Adrenal gland (tissue), 12 donors: ENCODE measurements around the gene INSM1. TPM values are rescaled to one million over a fixed set of nuclear protein-coding genes. Genes with fewer than 3 reads are reported as not detected.

Experiments used
- DNase-seq, 7 donors: peaks; one replicate each; pipeline ENCODE4 v3.0.0-alpha.2; 2019 to 2020
- H3K27ac ChIP-seq, 5 donors: fragments of 200-600 bp; sonication (generic) in 4 of 5; 1 replicate in 3 of 5; 2 replicates in 2 of 5; pipeline versions ENCODE4 v1.5.1 to v1.8.0; 2016 to 2020; ENCODE audit warnings: mild to moderate bottlenecking in 1 of 5
- H3K27me3 ChIP-seq: fragments of 200-600 bp; 2 replicates; pipeline ENCODE4 v1.8.0; 2021
- H3K36me3 ChIP-seq, 2 donors: fragments of 200-600 bp; replicated peaks in 1 of 2; 1 replicate in 1 of 2; 2 replicates in 1 of 2; pipeline versions ENCODE4 v1.5.1 to v1.8.0; 2018 to 2022
- H3K4me1 ChIP-seq, 2 donors: fragments of 200-600 bp; replicated peaks in 1 of 2; 1 replicate in 1 of 2; 2 replicates in 1 of 2; pipeline versions ENCODE4 v1.5.1 to v1.8.0; 2018 to 2021
- H3K4me3 ChIP-seq, 4 donors: fragments of 200-600 bp; sonication (generic) in 3 of 4; one replicate each; pipeline ENCODE4 v1.5.1; 2016 to 2018
- H3K9me3 ChIP-seq, 3 donors: fragments of 200-600 bp; sonication (generic) in 1 of 3; replicated peaks in 1 of 3; 1 replicate in 2 of 3; 2 replicates in 1 of 3; pipeline versions ENCODE4 v1.5.1 to v1.8.0; 2016 to 2021
- POLR2A ChIP-seq, 2 donors: fragments of 450-650 bp; IDR thresholded peaks; one replicate each; pipeline ENCODE4 v1.6.1; 2017; ENCODE audit warnings: antibody characterized with exemption in 2 of 2, mild to moderate bottlenecking in 2 of 2, moderate library complexity in 1 of 2
- WGBS, 4 donors: extraction: QIAGEN DNeasy Blood & Tissue Kit in 2 of 4; methylation state at CpG; one replicate each; pipeline versions ENCODE4 v1.1.5 to v1.1.7; 2013 to 2017; 5-methylcytosine and 5-hydroxymethylcytosine counted together
- intact Hi-C, 2 donors: fragments of 100-400 bp; cut with DNase I; formaldehyde crosslinking; loops; one replicate each; pipeline versions ENCODE4 v1.14.1 to v1.15.0; 2022 to 2023
- polyA plus RNA-seq, 3 donors: library from polyadenylated mRNA; stranded (reverse); fragments of 200-250 nt in 2 of 3; fragments of 350-450 nt in 1 of 3; fragmentation: Illumina TruSeq in 1 of 3; extraction: RNeasy Lipid Tissue Mini Kit (QIAGEN cat#74804) in 1 of 3; gene quantifications; one replicate each; pipeline ENCODE4 v1.2.3, GENCODE V29; 2013 to 2014
- total RNA-seq, 9 donors: library from RNA; depleted of rRNA in 4 of 9; stranded (reverse); fragments of >200 nt in 4 of 9; fragments of 120-200 nt in 1 of 9; fragmentation: NEBNext Ultra II Directional in 1 of 9; extraction: Animal tissue kit (Norgen Biotek cat#: 25700) in 1 of 9; gene quantifications; one replicate each; pipeline versions ENCODE4 v1.1.0 to v1.2.4, GENCODE V29; 2013 to 2023
- TF ChIP-seq, protein P1 (sequence below), 6 experiments: fragments of 450-650 bp in 4 of 6; fragments of 200-600 bp in 2 of 6; sonication (generic) in 1 of 6; IDR thresholded peaks; 1 replicate in 5 of 6; 2 replicates in 1 of 6; pipeline versions ENCODE4 v1.5.1 to v1.8.0; 2016 to 2021; ENCODE audit warnings: antibody characterized with exemption in 6 of 6, mild to moderate bottlenecking in 2 of 6, moderate library complexity in 1 of 6
- donor health status: healthy with polysubstance abuse.
- donor health status: Bipolar disorder and iron deficiency.
- donor health status: DM: yes; HTN: yes; CAD: no.
- donor health status: DM: no; HTN: no; CAD: no.
- donor health status: DM: no; HTN: no; CAD: no.
- donor health status: DM: yes; HTN: yes; CAD: no.

Gene INSM1
- total and polyA plus RNA-seq, 12 donors: 0.10 to 20.0 (median 7.7) TPM; not detected in 3

DNA sequence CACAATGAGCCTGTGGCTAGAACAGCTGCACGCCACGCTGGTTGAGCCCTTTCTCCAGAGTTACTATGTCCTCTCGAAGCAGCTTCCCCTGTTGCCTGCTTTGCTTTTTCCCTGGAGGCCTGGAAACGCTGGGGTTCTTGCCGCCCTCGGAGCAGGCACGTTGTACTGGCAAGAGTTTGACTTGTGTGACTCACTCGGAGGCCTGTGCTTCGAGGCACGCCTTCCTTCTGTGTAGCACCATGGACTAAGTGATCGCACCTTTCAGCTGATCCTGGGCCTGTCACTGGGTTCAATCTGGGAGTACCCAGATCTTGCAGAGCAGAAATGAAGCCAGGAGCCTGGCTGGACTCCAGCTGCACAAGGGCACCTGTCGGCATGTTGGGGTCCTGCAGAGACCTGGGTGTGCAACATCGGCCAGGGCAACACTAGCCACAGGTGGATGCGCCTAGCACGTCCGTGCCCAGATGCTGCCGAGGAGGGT, 5.2 kb downstream of the INSM1 start:
- intact Hi-C loops: no loop called here
- Histone ChIP-seq H3K27me3 (peaks cover 45% of the 10 kb centered on the region), H3K4me3 (no peak overlapping the region), H3K9me3 (no peaks in the 10 kb centered on the region), H3K36me3 (no peaks in the 10 kb centered on the region), H3K4me1 (no peaks in the 10 kb centered on the region), H3K27ac (no peak overlapping the region)
- no peak for TF ChIP-seq POLR2A (IDR thresholded peaks at IDR 0.05)
- TF ChIP-seq, protein P1, sequence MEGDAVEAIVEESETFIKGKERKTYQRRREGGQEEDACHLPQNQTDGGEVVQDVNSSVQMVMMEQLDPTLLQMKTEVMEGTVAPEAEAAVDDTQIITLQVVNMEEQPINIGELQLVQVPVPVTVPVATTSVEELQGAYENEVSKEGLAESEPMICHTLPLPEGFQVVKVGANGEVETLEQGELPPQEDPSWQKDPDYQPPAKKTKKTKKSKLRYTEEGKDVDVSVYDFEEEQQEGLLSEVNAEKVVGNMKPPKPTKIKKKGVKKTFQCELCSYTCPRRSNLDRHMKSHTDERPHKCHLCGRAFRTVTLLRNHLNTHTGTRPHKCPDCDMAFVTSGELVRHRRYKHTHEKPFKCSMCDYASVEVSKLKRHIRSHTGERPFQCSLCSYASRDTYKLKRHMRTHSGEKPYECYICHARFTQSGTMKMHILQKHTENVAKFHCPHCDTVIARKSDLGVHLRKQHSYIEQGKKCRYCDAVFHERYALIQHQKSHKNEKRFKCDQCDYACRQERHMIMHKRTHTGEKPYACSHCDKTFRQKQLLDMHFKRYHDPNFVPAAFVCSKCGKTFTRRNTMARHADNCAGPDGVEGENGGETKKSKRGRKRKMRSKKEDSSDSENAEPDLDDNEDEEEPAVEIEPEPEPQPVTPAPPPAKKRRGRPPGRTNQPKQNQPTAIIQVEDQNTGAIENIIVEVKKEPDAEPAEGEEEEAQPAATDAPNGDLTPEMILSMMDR (IDR thresholded peaks at IDR 0.05): no peak
- WGBS, 4 donors: 44 to 54% (median 50%) methylated on average over 15 to 17 of the region's 17 CpGs
- peak in 1 of 7 donors; percentile 70 for DNase-seq

DNA sequence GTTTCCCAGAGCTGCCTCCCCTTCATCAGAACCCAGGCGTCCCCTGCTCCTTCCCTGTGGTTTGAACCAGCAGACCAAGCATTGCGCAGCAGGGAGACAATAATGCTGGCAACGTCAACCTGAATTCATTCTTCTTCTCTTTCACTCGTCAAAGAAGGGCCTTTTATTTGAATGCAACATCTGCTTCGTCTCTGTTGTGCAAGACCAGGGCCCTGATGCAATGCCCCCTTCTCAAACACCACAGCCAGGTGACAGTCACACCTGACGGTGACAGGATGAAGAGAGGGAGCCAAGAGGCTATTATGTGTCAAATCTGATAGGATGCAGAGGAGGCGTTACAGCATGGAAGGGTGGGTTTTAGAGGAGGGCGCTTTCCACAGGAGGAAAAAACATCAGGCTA, 8.0 kb downstream of the INSM1 start:
- peaks cover 26% of the 10 kb centered on the region for H3K27me3 ChIP-seq
- intact Hi-C loops: no loop called here
- H3K4me1 ChIP-seq: no peaks in the 10 kb centered on the region
- no peaks in the 10 kb centered on the region for H3K36me3 ChIP-seq
- no peak overlapping the region for H3K27ac ChIP-seq
- no peak for DNase-seq
- H3K9me3 ChIP-seq: no peaks in the 10 kb centered on the region
- no peak overlapping the region for H3K4me3 ChIP-seq
- no peak for TF ChIP-seq POLR2A (IDR thresholded peaks at IDR 0.05)
- TF ChIP-seq, protein P1 (IDR thresholded peaks at IDR 0.05): no peak
- 44 to 50% (median 45%) methylated on average over 8 of the region's 8 CpGs for WGBS, 4 donors

DNA sequence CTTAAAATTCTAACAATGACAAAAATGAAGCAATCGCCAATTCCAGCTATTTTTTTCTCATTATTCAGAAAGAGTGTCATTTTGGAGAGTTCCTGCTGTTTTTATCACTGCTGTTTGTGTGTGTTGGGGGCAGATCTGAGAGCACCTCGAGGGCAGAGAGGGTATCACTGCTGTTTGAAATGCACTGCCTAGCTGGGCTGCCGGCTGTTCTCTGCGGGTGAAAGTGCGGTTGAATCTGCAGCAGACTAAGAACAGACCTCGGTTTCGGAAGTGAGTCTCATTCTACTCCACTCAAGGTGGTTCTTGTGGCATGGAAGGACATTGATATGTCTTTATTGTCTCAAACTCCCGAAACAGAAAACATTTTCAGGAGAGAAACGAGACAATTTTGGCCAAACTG, 18.3 kb downstream of the INSM1 start:
- no peaks in the 10 kb centered on the region for H3K9me3 ChIP-seq
- TF ChIP-seq, protein P1 (IDR thresholded peaks at IDR 0.05): no peak
- no peak for TF ChIP-seq POLR2A (IDR thresholded peaks at IDR 0.05)
- intact Hi-C loops: no loop called here
- H3K27ac ChIP-seq: no peak overlapping the region
- no peak for DNase-seq
- no peaks in the 10 kb centered on the region for H3K36me3 ChIP-seq
- peaks cover under 1% of the 10 kb centered on the region for H3K27me3 ChIP-seq
- 64 to 77% (median 71%) methylated on average over 9 of the region's 9 CpGs for WGBS, 4 donors
- H3K4me3 ChIP-seq: no peak overlapping the region
- no peaks in the 10 kb centered on the region for H3K4me1 ChIP-seq

DNA sequence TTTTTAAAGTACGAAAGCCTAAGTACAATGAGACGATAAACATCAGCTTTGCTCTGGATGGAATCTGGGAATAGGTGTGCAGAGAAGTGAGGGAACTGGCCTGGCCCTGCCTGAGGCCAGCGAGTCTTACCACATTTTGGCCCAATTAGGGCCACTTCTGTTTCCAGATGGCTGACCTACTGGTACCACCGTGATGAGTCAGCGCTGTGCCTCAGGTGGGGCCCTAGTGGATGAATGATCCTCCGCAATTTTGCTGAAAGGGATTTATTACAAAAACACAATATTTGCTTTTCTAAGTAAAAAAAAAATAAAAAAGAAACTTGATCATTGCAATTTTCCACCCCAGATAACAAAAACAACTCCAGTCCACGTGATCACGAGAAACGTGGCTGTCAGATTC, 22.5 kb downstream of the INSM1 start:
- no peak for TF ChIP-seq POLR2A (IDR thresholded peaks at IDR 0.05)
- TF ChIP-seq, protein P1 (IDR thresholded peaks at IDR 0.05): no peak
- no peaks in the 10 kb centered on the region for H3K4me1 ChIP-seq
- intact Hi-C loops: no loop called here
- H3K27me3 ChIP-seq: no peaks in the 10 kb centered on the region
- no peak overlapping the region for H3K27ac ChIP-seq
- DNase-seq: no peak
- no peak overlapping the region for H3K4me3 ChIP-seq
- 95 to 97% (median 96%) methylated on average over 9 of the region's 9 CpGs for WGBS, 4 donors
- H3K9me3 ChIP-seq: no peaks in the 10 kb centered on the region
- H3K36me3 ChIP-seq: no peaks in the 10 kb centered on the region
